ENCODE results near the gene PHTF1. TPM values are rescaled to one million over a fixed set of nuclear protein-coding genes. Genes with fewer than 3 reads are reported as not detected.
A peak's percentile ranks its signal among the peaks of the same experiment; 100 is the strongest.

Gene PHTF1
- total and polyA plus RNA-seq, 4 donors, result 9.5 to 29.7 (median 19.5) TPM

DNA sequence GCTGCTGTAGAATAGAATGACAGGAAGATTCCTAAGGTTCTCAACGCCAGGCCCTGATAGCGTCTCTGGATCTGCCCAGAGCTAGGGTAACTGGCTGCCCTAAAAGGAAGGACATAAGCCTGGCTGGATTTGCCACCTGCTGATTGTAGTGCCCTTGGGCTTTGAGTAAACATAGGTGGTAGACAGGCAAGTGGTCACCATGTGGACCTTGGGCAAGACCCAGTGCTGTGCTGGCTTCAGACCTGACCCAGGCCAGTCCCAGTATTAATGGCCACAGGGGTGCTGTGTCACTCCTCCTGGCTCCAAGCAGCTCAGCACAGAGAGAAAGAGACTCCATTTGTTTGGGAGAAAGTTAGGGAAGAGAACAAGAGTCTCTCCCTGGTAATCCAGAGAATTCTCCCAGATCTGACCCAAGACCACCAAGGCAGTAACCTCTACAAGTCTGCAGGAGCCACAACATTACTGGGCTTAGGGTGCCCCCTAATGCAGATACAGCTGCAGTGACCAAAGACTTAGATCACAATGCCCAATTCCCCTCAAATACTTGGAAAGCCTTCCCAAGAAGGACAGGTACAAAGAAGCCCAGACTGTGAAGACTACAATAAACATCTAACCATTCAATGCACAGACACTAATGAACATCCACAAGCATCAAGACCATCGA is 44.5 kb downstream of the PHTF1 start:
- DNase-seq (peak in 1 of 3 donors; percentile 11), ATAC-seq (ENCODE audit: insufficient read depth, low FRiP score) (no peak)
- Histone ChIP-seq H3K4me3 (no peak overlapping the region), H3K9me3 (ENCODE audit: control insufficient read depth in 4 of 4, insufficient read depth in 3 of 4, low read length in 3 of 4) (peaks cover 0 to 3% (median 0%) of the 10 kb centered on the region in 4 donors), H3K27ac (ENCODE audit: low read depth in 1 of 2, low read length in 1 of 2) (no peak overlapping the region), H3K4me1 (ENCODE audit: control insufficient read depth in 5 of 5, insufficient read depth in 5 of 5, low read length in 5 of 5) (no peaks in the 10 kb centered on the region), H3K9ac (ENCODE audit: insufficient read depth in 1 of 2, low read length in 2 of 2) (no peak overlapping the region), H3K27me3 (ENCODE audit: control insufficient read depth in 3 of 3, insufficient read depth in 3 of 3, low read length in 2 of 3) (no peaks in the 10 kb centered on the region), H3K36me3 (ENCODE audit: control insufficient read depth in 4 of 4, insufficient read depth in 4 of 4, low read length in 4 of 4) (peaks cover 4 to 16% (median 9%) of the 10 kb centered on the region in 4 donors)
- whole genome bisulfite sequencing, 2 donors, result 97 to 100% methylated on average over 3 of the region's 3 CpGs
- no peak for TF ChIP-seq CTCF (IDR thresholded peaks at IDR 0.05; ENCODE audit: control extremely low read depth, extremely low read depth)

- H3K4me1 ChIP-seq (ENCODE audit: control insufficient read depth in 5 of 5, insufficient read depth in 5 of 5, low read length in 5 of 5), result no peaks in the 10 kb centered on the region
- no peak for TF ChIP-seq CTCF (IDR thresholded peaks at IDR 0.05; ENCODE audit: control extremely low read depth, extremely low read depth)
- H3K4me3 ChIP-seq, result no peak overlapping the region
- H3K9ac ChIP-seq (ENCODE audit: insufficient read depth in 1 of 2, low read length in 2 of 2), result no peak overlapping the region
- DNase-seq, result no peak
- 67 to 83% methylated on average over 3 of the region's 3 CpGs for WGBS, 2 donors
- no peak for ATAC-seq (ENCODE audit: insufficient read depth, low FRiP score)
- H3K27me3 ChIP-seq (ENCODE audit: control insufficient read depth in 3 of 3, insufficient read depth in 3 of 3, low read length in 2 of 3), result no peaks in the 10 kb centered on the region
- H3K36me3 ChIP-seq (ENCODE audit: control insufficient read depth in 4 of 4, insufficient read depth in 4 of 4, low read length in 4 of 4), result peaks cover 6 to 14% (median 9%) of the 10 kb centered on the region in 4 donors
- no peaks in the 10 kb centered on the region for H3K9me3 ChIP-seq (ENCODE audit: control insufficient read depth in 4 of 4, insufficient read depth in 3 of 4, low read length in 3 of 4)
- no peak overlapping the region for H3K27ac ChIP-seq (ENCODE audit: low read depth in 1 of 2, low read length in 1 of 2)
These were observed 57.9 kb downstream of the PHTF1 start for GRCh38 chr1:113701429-113701828.

DNA sequence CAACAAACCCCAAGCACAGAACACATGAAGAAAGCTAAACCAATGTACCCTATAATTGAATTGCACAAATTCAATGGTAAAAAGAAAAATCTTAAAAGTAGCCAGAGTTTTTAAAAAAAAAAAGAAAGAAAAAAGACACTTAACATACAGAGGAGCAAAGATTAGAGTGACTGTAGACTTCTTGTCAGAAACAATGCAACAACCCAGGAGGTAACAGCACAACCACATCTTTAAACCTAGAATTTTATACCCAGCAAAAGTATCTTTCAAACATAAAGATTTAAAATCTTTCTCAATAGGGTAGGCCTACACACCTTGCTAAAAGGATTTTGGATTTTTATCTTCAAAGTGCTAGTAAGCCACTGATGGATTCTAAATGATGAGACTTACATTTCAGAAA is 64.4 kb downstream of the PHTF1 start:
- TF ChIP-seq CTCF (IDR thresholded peaks at IDR 0.05; ENCODE audit: control extremely low read depth, extremely low read depth), result no peak
- H3K9me3 ChIP-seq (ENCODE audit: control insufficient read depth in 4 of 4, insufficient read depth in 3 of 4, low read length in 3 of 4), result peaks cover 0 to 3% (median 0%) of the 10 kb centered on the region in 4 donors
- no peak overlapping the region for H3K27ac ChIP-seq (ENCODE audit: low read depth in 1 of 2, low read length in 1 of 2)
- DNase-seq, result no peak
- H3K4me1 ChIP-seq (ENCODE audit: control insufficient read depth in 5 of 5, insufficient read depth in 5 of 5, low read length in 5 of 5), result peaks cover 0 to 2% (median 0%) of the 10 kb centered on the region in 5 donors
- H3K36me3 ChIP-seq (ENCODE audit: control insufficient read depth in 4 of 4, insufficient read depth in 4 of 4, low read length in 4 of 4), result peaks cover 6 to 16% (median 9%) of the 10 kb centered on the region in 4 donors
- no peak for ATAC-seq (ENCODE audit: insufficient read depth, low FRiP score)
- H3K4me3 ChIP-seq, result no peak overlapping the region
- no peaks in the 10 kb centered on the region for H3K27me3 ChIP-seq (ENCODE audit: control insufficient read depth in 3 of 3, insufficient read depth in 3 of 3, low read length in 2 of 3)
- H3K9ac ChIP-seq (ENCODE audit: insufficient read depth in 1 of 2, low read length in 2 of 2), result no peak overlapping the region

Data from lung (tissue), 12 donors.